GM23338 (cell line): ENCODE measurements around the gene JAK3.

ENCODE experiments used
- CREB1 ChIP-seq: fragments of 250-450 bp; sonication (Bioruptor Pico); IDR thresholded peaks from 2 replicates; pipeline ENCODE4 v1.5.0; 2020; ENCODE audit warnings: low read depth, mild to moderate bottlenecking, moderate library complexity
- ETS1 ChIP-seq: IDR thresholded peaks from 2 replicates; pipeline ENCODE4 v1.6.1; 2016; ENCODE audit warnings: antibody characterized with exemption
- EZH2 ChIP-seq: fragments of 200-600 bp; sonication (generic); IDR thresholded peaks from one replicate; pipeline ENCODE4 v1.8.0; 2017; ENCODE audit warnings: antibody characterized with exemption, mild to moderate bottlenecking, low read depth; ENCODE audit not compliant: unreplicated experiment
- EZH2phosphoT487 ChIP-seq: fragments of 200-600 bp; sonication (generic); IDR thresholded peaks from one replicate; pipeline ENCODE4 v1.8.1; 2018; ENCODE audit warnings: antibody characterized with exemption; ENCODE audit not compliant: unreplicated experiment
- POLR2AphosphoS5 ChIP-seq: IDR thresholded peaks from 2 replicates; pipeline ENCODE4 v1.6.1; 2016; ENCODE audit warnings: antibody characterized with exemption, low read depth
- REST ChIP-seq: IDR thresholded peaks from one replicate; pipeline ENCODE4 v1.6.1; 2018; ENCODE audit warnings: antibody characterized with exemption; ENCODE audit not compliant: unreplicated experiment
- TF ChIP-seq, protein P1 (sequence below), 2 experiments: fragments of 200-600 bp in 1 of 2; sonication (generic) in 1 of 2; conservative IDR thresholded peaks; 2 replicates each; pipeline versions ENCODE4 v1.5.1 to v1.6.1; 2016 to 2017; ENCODE audit warnings: antibody characterized with exemption in 2 of 2, low read depth in 2 of 2, mild to moderate bottlenecking in 2 of 2, moderate library complexity in 1 of 2

DNA sequence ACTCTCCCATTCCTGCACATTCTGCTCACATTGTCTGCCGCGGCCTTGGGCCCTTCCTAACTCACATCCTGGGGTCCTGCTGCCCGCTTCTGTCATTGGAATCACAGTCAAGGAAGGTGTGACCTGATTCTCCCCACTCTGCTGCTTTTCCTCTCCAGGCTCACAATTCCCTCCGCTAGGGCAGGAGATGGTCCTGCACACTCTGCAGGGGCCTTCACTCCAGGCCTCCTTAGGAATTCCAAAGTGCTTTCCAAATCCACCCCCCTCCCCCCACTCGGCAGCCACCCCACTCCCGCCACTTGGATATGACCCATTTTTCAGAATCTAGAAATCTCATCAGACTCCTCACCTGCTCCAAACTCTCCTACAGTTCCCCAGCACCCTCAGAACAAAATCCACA, 20.9 kb upstream of the JAK3 start:
- TF ChIP-seq, protein P1, sequence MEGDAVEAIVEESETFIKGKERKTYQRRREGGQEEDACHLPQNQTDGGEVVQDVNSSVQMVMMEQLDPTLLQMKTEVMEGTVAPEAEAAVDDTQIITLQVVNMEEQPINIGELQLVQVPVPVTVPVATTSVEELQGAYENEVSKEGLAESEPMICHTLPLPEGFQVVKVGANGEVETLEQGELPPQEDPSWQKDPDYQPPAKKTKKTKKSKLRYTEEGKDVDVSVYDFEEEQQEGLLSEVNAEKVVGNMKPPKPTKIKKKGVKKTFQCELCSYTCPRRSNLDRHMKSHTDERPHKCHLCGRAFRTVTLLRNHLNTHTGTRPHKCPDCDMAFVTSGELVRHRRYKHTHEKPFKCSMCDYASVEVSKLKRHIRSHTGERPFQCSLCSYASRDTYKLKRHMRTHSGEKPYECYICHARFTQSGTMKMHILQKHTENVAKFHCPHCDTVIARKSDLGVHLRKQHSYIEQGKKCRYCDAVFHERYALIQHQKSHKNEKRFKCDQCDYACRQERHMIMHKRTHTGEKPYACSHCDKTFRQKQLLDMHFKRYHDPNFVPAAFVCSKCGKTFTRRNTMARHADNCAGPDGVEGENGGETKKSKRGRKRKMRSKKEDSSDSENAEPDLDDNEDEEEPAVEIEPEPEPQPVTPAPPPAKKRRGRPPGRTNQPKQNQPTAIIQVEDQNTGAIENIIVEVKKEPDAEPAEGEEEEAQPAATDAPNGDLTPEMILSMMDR (conservative IDR thresholded peaks at IDR 0.05; ENCODE audit: low read depth in 2 of 2): no peak
- TF ChIP-seq POLR2AphosphoS5 (no peak), ETS1 (no peak), EZH2phosphoT487 (no peak), EZH2 (no peak), REST (no peak), CREB1 (no peak)
